DMS153 treated with DMSO at 0.1 percent for 48 hours (cell line): ENCODE results near the gene TNFRSF9.
"Not testable (repeated sequence)": the region's sequence is repeated elsewhere in the genome, so short reads cannot be mapped to it uniquely, and the experiment has no call there.

ENCODE experiments used
- DNase-seq: peaks from one replicate; lab custom pipeline; 2025; ENCODE audit not compliant: unreplicated experiment; lab: John Stamatoyannopoulos, UW

The TNFRSF9 gene

GRCh38 chr1:7921796-7922195 lies 18.8 kb downstream of the TNFRSF9 start:
- DNase-seq, result no peak

- DNase-seq, result no peak
These were observed 20.8 kb downstream of the TNFRSF9 start for GRCh38 chr1:7919880-7920279.

GRCh38 chr1:7917971-7918370 lies 22.7 kb downstream of the TNFRSF9 start:
- DNase-seq, result not testable (repeated sequence)

- DNase-seq, result no peak
These were observed 24.2 kb downstream of the TNFRSF9 start for GRCh38 chr1:7916501-7916830.

- no peak for DNase-seq
These were observed 24.7 kb downstream of the TNFRSF9 start for GRCh38 chr1:7915826-7916500.

- DNase-seq, result no peak
These were observed 27.7 kb downstream of the TNFRSF9 start for GRCh38 chr1:7912743-7913557.

- no peak for DNase-seq
These were observed 28.5 kb downstream of the TNFRSF9 start for GRCh38 chr1:7912145-7912544.

GRCh38 chr1:7905262-7905661 lies 35.4 kb downstream of the TNFRSF9 start:
- no peak for DNase-seq

- DNase-seq, result peak; percentile 89
These were observed 38.1 kb downstream of the TNFRSF9 start for GRCh38 chr1:7902478-7903085.

GRCh38 chr1:7899741-7900140 lies 40.9 kb downstream of the TNFRSF9 start:
- DNase-seq, result no peak

- DNase-seq, result no peak
These were observed 41.7 kb downstream of the TNFRSF9 start for GRCh38 chr1:7898962-7899361.

GRCh38 chr1:7896994-7897393 lies 43.6 kb downstream of the TNFRSF9 start:
- no peak for DNase-seq

- no peak for DNase-seq
These were observed 47.0 kb downstream of the TNFRSF9 start for GRCh38 chr1:7893529-7894180.

- no peak for DNase-seq
These were observed 48.8 kb downstream of the TNFRSF9 start for GRCh38 chr1:7891804-7892203.

- DNase-seq, result no peak
These were observed 49.8 kb downstream of the TNFRSF9 start for GRCh38 chr1:7890853-7891252.

- DNase-seq, result no peak
These were observed 52.2 kb downstream of the TNFRSF9 start for GRCh38 chr1:7888248-7889081.

- peak; percentile 29 for DNase-seq
These were observed 54.3 kb downstream of the TNFRSF9 start for GRCh38 chr1:7886405-7886745.

GRCh38 chr1:7885513-7886404 lies 54.9 kb downstream of the TNFRSF9 start:
- peak; percentile 51 for DNase-seq

- no peak for DNase-seq
These were observed 55.9 kb downstream of the TNFRSF9 start for GRCh38 chr1:7884757-7885156.

- DNase-seq, result no peak
These were observed 61.4 kb downstream of the TNFRSF9 start for GRCh38 chr1:7879228-7879627.
